ENCODE data around the gene SORBS2. TPM values are rescaled to one million over a fixed set of nuclear protein-coding genes. Genes with fewer than 3 reads are reported as not detected.

Gene SORBS2
- total RNA-seq, 1 donor from 2014 or later, result not detected

DNA sequence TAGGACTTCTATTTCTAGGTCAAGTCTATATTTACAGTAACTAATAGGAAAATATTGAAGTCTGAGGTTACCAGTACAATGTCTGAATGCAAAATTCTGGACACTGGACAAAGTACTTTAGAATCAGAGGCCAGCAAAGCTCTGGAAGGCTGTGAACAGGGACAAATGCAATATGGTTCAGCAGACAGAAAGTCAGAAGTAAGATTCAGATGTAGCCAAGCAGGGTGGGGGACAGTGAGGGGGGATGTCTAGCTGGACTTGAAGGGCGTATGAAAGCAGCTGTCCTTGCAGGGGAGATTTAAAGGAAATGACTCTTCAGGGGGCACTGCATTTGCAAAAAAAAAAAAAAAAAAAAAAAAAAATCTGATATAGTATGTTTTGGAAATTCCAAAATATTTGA, 2.9 kb downstream of the SORBS2 start:
- ATAC-seq (ENCODE audit: low read depth) (no peak), DNase-seq (no peak)
- no peaks in the 10 kb centered on the region for H3K9me3 Mint-ChIP-seq
- H3K36me3 Mint-ChIP-seq (ENCODE audit: low read depth), result no peaks in the 10 kb centered on the region
- TF ChIP-seq, protein P1, sequence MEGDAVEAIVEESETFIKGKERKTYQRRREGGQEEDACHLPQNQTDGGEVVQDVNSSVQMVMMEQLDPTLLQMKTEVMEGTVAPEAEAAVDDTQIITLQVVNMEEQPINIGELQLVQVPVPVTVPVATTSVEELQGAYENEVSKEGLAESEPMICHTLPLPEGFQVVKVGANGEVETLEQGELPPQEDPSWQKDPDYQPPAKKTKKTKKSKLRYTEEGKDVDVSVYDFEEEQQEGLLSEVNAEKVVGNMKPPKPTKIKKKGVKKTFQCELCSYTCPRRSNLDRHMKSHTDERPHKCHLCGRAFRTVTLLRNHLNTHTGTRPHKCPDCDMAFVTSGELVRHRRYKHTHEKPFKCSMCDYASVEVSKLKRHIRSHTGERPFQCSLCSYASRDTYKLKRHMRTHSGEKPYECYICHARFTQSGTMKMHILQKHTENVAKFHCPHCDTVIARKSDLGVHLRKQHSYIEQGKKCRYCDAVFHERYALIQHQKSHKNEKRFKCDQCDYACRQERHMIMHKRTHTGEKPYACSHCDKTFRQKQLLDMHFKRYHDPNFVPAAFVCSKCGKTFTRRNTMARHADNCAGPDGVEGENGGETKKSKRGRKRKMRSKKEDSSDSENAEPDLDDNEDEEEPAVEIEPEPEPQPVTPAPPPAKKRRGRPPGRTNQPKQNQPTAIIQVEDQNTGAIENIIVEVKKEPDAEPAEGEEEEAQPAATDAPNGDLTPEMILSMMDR (IDR thresholded peaks at IDR 0.05), result no peak
- ChIA-PET CTCF (no interaction called here), POLR2A (no interaction called here)
- peaks cover 20% of the 10 kb centered on the region for H3K27me3 Mint-ChIP-seq
- peaks cover 19% of the 10 kb centered on the region for H3K4me1 Mint-ChIP-seq
- intact Hi-C loops (cut with micrococcal nuclease), result no loop called here
- H3K27ac Mint-ChIP-seq, result no peak overlapping the region
- no peak overlapping the region for H3K4me3 Mint-ChIP-seq

DNA sequence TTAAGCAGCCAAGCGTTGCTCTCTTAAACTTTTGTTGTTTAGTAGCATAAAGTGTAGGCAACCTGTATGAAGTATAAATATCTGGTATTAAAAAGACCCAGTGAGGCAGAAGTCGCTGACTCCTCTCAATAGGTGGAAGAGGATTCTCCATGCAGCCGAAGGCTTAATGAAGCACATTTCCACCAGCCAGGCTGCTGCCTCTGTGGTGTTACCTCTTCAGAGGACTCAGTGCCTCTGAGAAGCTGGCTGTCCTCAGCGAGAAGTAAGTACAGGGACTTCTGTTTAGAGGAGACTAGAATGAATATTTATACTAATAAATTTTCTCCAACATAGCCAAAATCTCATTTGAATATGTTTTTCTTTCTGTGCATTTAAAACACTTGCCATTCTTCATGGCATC, 6.0 kb downstream of the SORBS2 start:
- TF ChIP-seq, protein P1 (IDR thresholded peaks at IDR 0.05), result no peak
- Mint-ChIP-seq H3K27me3 (peaks cover 9% of the 10 kb centered on the region), H3K9me3 (no peaks in the 10 kb centered on the region), H3K27ac (no peak overlapping the region), H3K4me1 (peaks cover 2% of the 10 kb centered on the region), H3K4me3 (no peak overlapping the region), H3K36me3 (ENCODE audit: low read depth) (no peaks in the 10 kb centered on the region)
- intact Hi-C loops (cut with micrococcal nuclease), result no loop called here
- DNase-seq, result no peak
- CTCF ChIA-PET, result no interaction called here
- no peak for ATAC-seq (ENCODE audit: low read depth)
- POLR2A ChIA-PET, result no interaction called here

DNA sequence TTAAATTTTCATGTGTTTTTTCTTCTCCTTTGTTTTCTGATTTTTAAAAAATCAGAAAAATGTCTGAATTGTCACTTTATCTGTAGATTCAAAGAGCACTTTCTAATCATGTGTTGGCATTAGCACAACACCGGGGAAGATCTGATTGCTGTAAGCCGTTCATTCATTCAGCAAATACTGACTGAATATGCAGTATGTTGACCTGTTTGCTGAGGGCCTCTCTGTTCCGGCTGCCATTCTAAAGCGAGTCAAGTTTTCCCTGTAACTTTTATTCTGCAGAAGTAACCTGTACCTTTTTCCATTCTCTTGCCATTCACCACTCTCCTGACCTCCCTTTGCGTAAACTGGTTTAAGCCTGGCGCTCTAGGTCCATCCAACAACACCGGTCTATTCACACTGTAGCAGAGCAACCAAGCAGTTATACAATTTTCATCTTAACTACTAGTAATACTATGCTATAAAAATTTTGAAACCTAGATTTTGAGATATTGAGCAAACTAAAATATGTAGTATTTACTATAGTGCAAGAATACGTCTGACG, 6.7 kb downstream of the SORBS2 start:
- TF ChIP-seq, protein P1 (IDR thresholded peaks at IDR 0.05), result no peak
- Mint-ChIP-seq H3K27me3 (peaks cover 9% of the 10 kb centered on the region), H3K9me3 (no peaks in the 10 kb centered on the region), H3K27ac (no peak overlapping the region), H3K4me1 (no peaks in the 10 kb centered on the region), H3K4me3 (no peak overlapping the region), H3K36me3 (ENCODE audit: low read depth) (no peaks in the 10 kb centered on the region)
- CTCF ChIA-PET, result no interaction called here
- intact Hi-C loops (cut with micrococcal nuclease), result no loop called here
- POLR2A ChIA-PET, result no interaction called here
- no peak for DNase-seq
- no peak for ATAC-seq (ENCODE audit: low read depth)

DNA sequence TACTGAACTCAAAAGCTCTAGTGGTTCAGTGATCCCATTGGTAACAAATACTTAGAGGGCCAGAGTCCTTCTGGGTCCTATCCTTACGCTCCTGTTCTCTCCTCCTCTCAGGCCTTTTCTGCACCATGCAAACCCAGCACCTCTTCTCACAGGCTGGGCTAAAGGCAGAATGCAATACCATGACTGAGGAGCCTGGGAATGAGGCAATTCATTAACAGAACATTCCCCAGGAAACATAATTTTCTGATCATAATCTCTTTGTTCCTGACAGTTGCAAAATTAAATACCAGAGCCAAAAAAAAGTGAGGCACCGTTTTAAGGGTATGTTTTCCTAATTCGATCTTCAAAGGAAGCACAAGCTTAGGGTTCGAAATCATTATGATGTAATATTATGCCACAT, 9.0 kb downstream of the SORBS2 start:
- ChIA-PET POLR2A (no interaction called here), CTCF (no interaction called here)
- peaks cover 2% of the 10 kb centered on the region for H3K27me3 Mint-ChIP-seq
- no peak overlapping the region for H3K27ac Mint-ChIP-seq
- no peaks in the 10 kb centered on the region for H3K9me3 Mint-ChIP-seq
- DNase-seq, result no peak
- TF ChIP-seq, protein P1 (IDR thresholded peaks at IDR 0.05), result no peak
- intact Hi-C loops (cut with micrococcal nuclease), result no loop called here
- no peak for ATAC-seq (ENCODE audit: low read depth)
- H3K4me3 Mint-ChIP-seq, result no peak overlapping the region
- H3K36me3 Mint-ChIP-seq (ENCODE audit: low read depth), result no peaks in the 10 kb centered on the region
- no peaks in the 10 kb centered on the region for H3K4me1 Mint-ChIP-seq

DNA sequence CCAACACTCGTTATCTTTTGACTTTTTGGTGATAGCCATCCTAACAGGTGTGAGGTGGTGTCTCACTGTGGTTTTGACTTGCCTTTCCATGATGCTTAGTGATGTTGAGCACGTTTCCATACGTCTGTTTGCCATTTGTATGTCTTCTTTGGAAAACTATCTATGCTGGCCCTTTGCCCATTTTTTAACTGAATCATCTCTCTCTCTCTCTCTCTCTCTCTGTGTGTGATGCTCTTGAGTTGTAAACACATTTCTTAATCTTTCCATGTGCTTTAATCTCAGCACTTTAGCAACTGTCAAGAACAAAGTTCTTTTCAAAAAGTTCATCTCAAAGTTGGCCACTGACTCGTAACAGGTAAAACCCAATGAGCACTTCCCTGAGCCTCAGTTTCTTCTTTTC, 10.5 kb downstream of the SORBS2 start:
- Mint-ChIP-seq H3K27ac (no peak overlapping the region), H3K36me3 (ENCODE audit: low read depth) (no peaks in the 10 kb centered on the region), H3K4me1 (no peaks in the 10 kb centered on the region), H3K9me3 (no peaks in the 10 kb centered on the region), H3K4me3 (no peak overlapping the region), H3K27me3 (no peaks in the 10 kb centered on the region)
- ATAC-seq (ENCODE audit: low read depth), result no peak
- ChIA-PET POLR2A (no interaction called here), CTCF (no interaction called here)
- intact Hi-C loops (cut with micrococcal nuclease), result no loop called here
- TF ChIP-seq, protein P1 (IDR thresholded peaks at IDR 0.05), result no peak
- no peak for DNase-seq

Data from activated B cell treated with CpG ODN at 0.5 μM for 24 hours (primary cell).